Suprapubic skin (tissue), 4 donors: ENCODE results near the gene CARS2. TPM values are rescaled to one million over a fixed set of nuclear protein-coding genes. Genes with fewer than 3 reads are reported as not detected.
"Not testable (repeated sequence)": the region's sequence is repeated elsewhere in the genome, so short reads cannot be mapped to it uniquely, and the experiment has no call there.

Experiments used
- DNase-seq, 2 donors: peaks; one replicate each; pipeline ENCODE4 v3.0.0-alpha.2; 2019; ENCODE audit warnings: low spot score in 2 of 2
- H3K27ac ChIP-seq: fragments of 200-600 bp; sonication (generic); one replicate; pipeline ENCODE4 v1.5.1; 2019
- H3K27me3 ChIP-seq: fragments of 200-600 bp; sonication (generic); one replicate; pipeline ENCODE4 v1.5.1; 2019
- H3K36me3 ChIP-seq: fragments of 200-600 bp; sonication (generic); one replicate; pipeline ENCODE4 v1.5.1; 2019
- H3K4me1 ChIP-seq: fragments of 200-600 bp; sonication (generic); one replicate; pipeline ENCODE4 v1.5.1; 2019
- H3K4me3 ChIP-seq: fragments of 200-600 bp; sonication (generic); one replicate; pipeline ENCODE4 v1.5.1; 2019; ENCODE audit warnings: mild to moderate bottlenecking
- H3K9me3 ChIP-seq: fragments of 200-600 bp; sonication (generic); one replicate; pipeline ENCODE4 v1.5.1; 2019
- CTCF ChIP-seq, 2 donors: fragments of 200-600 bp in 1 of 2; fragments of 450-650 bp in 1 of 2; sonication (generic) in 1 of 2; IDR thresholded peaks; one replicate each; pipeline ENCODE4 v1.5.1; 2016 to 2019; ENCODE audit warnings: antibody characterized with exemption in 2 of 2, mild to moderate bottlenecking in 1 of 2, moderate library complexity in 1 of 2
- EP300 ChIP-seq: sonication (generic); formaldehyde crosslinking; IDR thresholded peaks from one replicate; pipeline ENCODE4 v1.6.1; 2017; ENCODE audit warnings: antibody characterized with exemption
- POLR2A ChIP-seq, 2 donors: fragments of 450-650 bp; IDR thresholded peaks; one replicate each; pipeline ENCODE4 v1.6.1; 2017; ENCODE audit warnings: antibody characterized with exemption in 2 of 2, mild to moderate bottlenecking in 2 of 2, moderate library complexity in 2 of 2
- POLR2AphosphoS5 ChIP-seq, 3 donors: sonication (generic); formaldehyde crosslinking; IDR thresholded peaks; one replicate each; pipeline ENCODE4 v1.6.1; 2017; ENCODE audit warnings: antibody characterized with exemption in 3 of 3
- WGBS: methylation state at CpG from one replicate; pipeline ENCODE4 v1.1.5; 2018; 5-methylcytosine and 5-hydroxymethylcytosine counted together
- total RNA-seq, 4 donors: library from RNA; depleted of rRNA; stranded (reverse); fragments of >200 nt; gene quantifications; one replicate each; pipeline ENCODE4 v1.1.0, GENCODE V29; 2016

CARS2 gene
- total RNA-seq, 4 donors from 2014 or later: 35.1 to 130 (median 80.9) TPM

GRCh38 chr13:110700186-110700585 is 5.7 kb downstream of the CARS2 start:
- no peaks in the 10 kb centered on the region for H3K9me3 ChIP-seq
- H3K4me3 ChIP-seq: no peak overlapping the region
- H3K27me3 ChIP-seq: no peaks in the 10 kb centered on the region
- peaks cover 58% of the 10 kb centered on the region for H3K36me3 ChIP-seq
- TF ChIP-seq POLR2AphosphoS5 (IDR thresholded peaks at IDR 0.05): no peak
- no peak for TF ChIP-seq CTCF (IDR thresholded peaks at IDR 0.05)
- no peak for TF ChIP-seq EP300
- TF ChIP-seq POLR2A (IDR thresholded peaks at IDR 0.05): no peak
- DNase-seq: peak in 1 of 2 donors; percentile 26
- no peak overlapping the region for H3K27ac ChIP-seq
- peaks cover 28% of the 10 kb centered on the region for H3K4me1 ChIP-seq
- WGBS: 97% methylated on average over 14 of the region's 14 CpGs

GRCh38 chr13:110699148-110700145 is 6.5 kb downstream of the CARS2 start:
- Histone ChIP-seq H3K4me3 (no peak overlapping the region), H3K9me3 (no peaks in the 10 kb centered on the region), H3K27me3 (no peaks in the 10 kb centered on the region), H3K4me1 (peaks cover 21% of the 10 kb centered on the region), H3K36me3 (peaks cover 66% of the 10 kb centered on the region), H3K27ac (no peak overlapping the region)
- peak in 1 of 2 donors; percentile 55 for DNase-seq
- WGBS: 90% methylated on average over 10 of the region's 15 CpGs
- no peak for TF ChIP-seq POLR2A (IDR thresholded peaks at IDR 0.05)
- TF ChIP-seq POLR2AphosphoS5 (IDR thresholded peaks at IDR 0.05): no peak
- no peak for TF ChIP-seq EP300

GRCh38 chr13:110698689-110699088 is 7.2 kb downstream of the CARS2 start:
- no peaks in the 10 kb centered on the region for H3K27me3 ChIP-seq
- no peak overlapping the region for H3K27ac ChIP-seq
- no peak overlapping the region for H3K4me3 ChIP-seq
- H3K36me3 ChIP-seq: peaks cover 70% of the 10 kb centered on the region
- TF ChIP-seq CTCF (IDR thresholded peaks at IDR 0.05) (no peak), EP300 (no peak)
- peaks cover 15% of the 10 kb centered on the region for H3K4me1 ChIP-seq
- DNase-seq: peak in 1 of 2 donors; percentile 14
- no peaks in the 10 kb centered on the region for H3K9me3 ChIP-seq
- 97% methylated on average over 4 of the region's 4 CpGs for WGBS

GRCh38 chr13:110697842-110698241 is 8.1 kb downstream of the CARS2 start:
- TF ChIP-seq EP300 (no peak), CTCF (IDR thresholded peaks at IDR 0.05) (no peak), POLR2AphosphoS5 (IDR thresholded peaks at IDR 0.05) (no peak), POLR2A (IDR thresholded peaks at IDR 0.05) (no peak)
- no peak for DNase-seq
- H3K9me3 ChIP-seq: no peaks in the 10 kb centered on the region
- peaks cover 72% of the 10 kb centered on the region for H3K36me3 ChIP-seq
- WGBS: 94% methylated on average over 4 of the region's 4 CpGs
- H3K27ac ChIP-seq: no peak overlapping the region
- no peaks in the 10 kb centered on the region for H3K27me3 ChIP-seq
- H3K4me3 ChIP-seq: no peak overlapping the region
- peaks cover 8% of the 10 kb centered on the region for H3K4me1 ChIP-seq

DNA sequence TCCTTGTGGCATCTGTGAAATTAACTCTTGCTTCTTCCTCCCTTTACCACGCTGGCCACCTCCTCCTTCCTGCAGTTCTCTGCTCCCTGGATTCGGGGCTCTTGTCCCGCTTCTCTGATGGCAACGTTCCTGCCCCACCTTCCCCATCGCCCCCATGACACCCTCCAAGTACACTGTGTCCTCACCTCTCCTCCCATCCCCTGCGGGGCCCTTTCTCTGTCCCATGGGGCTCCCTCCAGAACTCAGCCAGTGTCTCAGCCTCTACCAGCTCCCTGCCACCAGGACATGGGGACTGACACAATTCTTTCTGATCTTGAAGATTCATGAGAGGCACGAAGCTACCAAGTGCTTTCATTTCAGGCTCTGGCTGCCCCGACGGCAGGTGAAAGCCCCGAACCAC is 9.1 kb downstream of the CARS2 start:
- WGBS: 92% methylated on average over 10 of the region's 10 CpGs
- DNase-seq: peak in 1 of 2 donors; percentile 57

DNA sequence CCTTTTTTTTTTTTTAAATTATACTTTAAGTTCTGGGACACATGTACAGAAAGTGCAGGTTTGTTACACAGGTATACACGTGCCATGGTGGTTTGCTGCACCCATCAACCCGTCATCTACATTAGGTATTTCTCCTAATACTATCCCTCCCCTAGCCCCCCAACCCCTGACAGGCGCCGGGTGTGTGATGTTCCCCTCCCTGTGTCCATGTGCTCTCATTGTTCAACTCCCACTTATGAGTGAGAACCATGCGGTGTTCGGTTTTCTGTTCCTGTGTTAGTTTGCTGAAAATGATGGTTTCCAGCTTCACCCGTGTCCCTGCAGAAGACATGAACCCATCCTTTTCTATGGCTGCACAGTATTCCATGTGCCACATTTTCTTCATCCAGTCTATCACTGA is 10.1 kb downstream of the CARS2 start:
- H3K36me3 ChIP-seq: peaks cover 72% of the 10 kb centered on the region
- H3K9me3 ChIP-seq, H3K4me1 ChIP-seq, H3K27me3 ChIP-seq, DNase-seq, H3K27ac ChIP-seq, H3K4me3 ChIP-seq: not testable (repeated sequence)
- WGBS: 94% methylated on average over 7 of the region's 7 CpGs

More for the DNA sequence above, 9.1 kb downstream of the CARS2 start:
- H3K36me3 ChIP-seq: peaks cover 72% of the 10 kb centered on the region
- no peaks in the 10 kb centered on the region for H3K4me1 ChIP-seq
- H3K27me3 ChIP-seq: no peaks in the 10 kb centered on the region
- TF ChIP-seq POLR2AphosphoS5 (IDR thresholded peaks at IDR 0.05) (no peak), POLR2A (IDR thresholded peaks at IDR 0.05) (no peak)
- H3K27ac ChIP-seq: no peak overlapping the region
- H3K9me3 ChIP-seq: no peaks in the 10 kb centered on the region
- no peak overlapping the region for H3K4me3 ChIP-seq
